C4-2B (cell line): ENCODE data around the gene FUOM.

Experiments
- H3K27ac ChIP-seq: fragments of 450-650 bp; 2 replicates; pipeline ENCODE4 v1.5.1; 2017
- CTCF ChIP-seq: fragments of 450-650 bp; conservative IDR thresholded peaks from 2 replicates; pipeline ENCODE4 v1.5.1; 2017; ENCODE audit warnings: mild to moderate bottlenecking
- ZFX ChIP-seq: fragments of 450-650 bp; IDR thresholded peaks from 2 replicates; pipeline ENCODE4 v1.6.1; 2017

Gene FUOM

GRCh38 chr10:133385214-133385613 is 27.4 kb upstream of the FUOM start:
- no peak overlapping the region for H3K27ac ChIP-seq

GRCh38 chr10:133384071-133384470 is 26.3 kb upstream of the FUOM start:
- no peak overlapping the region for H3K27ac ChIP-seq
- TF ChIP-seq CTCF (no peak), ZFX (no peak)

More at GRCh38 chr10:133385214-133385613, 27.4 kb upstream of the FUOM start:
- TF ChIP-seq ZFX (no peak), CTCF (no peak)

DNA sequence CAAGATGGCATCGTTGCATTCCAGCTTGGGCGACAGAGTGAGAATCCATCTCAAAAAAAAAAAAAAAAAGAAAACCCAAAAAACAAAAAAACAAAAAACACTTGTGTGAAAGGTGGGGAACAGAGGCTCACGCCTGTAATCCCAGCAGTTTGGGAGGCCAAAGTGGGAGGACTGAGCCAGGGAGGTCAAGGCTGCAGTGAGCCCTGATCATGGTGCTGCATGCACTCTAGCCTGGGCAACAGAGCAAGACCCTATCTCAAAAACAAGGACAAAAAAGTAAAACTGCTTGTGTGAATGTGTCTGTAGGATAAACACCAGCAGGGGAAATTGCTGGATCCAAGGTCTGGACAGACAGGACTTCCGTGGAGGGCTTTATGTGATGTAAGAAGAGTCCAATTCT is 25.7 kb upstream of the FUOM start:
- TF ChIP-seq CTCF, result no peak
- TF ChIP-seq ZFX, result no peak
- no peak overlapping the region for H3K27ac ChIP-seq

DNA sequence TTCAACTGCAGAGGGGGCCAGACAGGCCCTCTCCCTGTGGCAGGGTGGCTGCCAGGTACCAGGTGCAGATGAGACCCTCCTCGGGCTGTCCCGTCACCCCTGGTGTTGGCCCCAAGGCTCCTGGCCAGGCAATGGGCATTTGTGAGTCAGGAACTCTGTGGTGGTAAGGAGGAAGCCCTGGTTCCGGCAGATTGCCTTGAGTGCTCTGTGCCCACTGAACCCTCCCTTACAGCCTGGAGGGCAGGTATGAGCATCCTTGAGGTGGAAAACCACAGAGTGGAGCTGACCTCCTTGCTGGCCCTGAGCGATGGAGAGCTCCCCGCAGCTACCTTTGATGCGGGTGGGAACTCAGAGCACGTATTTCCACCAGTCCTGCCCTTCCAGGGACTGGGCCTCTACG is 23.2 kb upstream of the FUOM start:
- H3K27ac ChIP-seq, result no peak overlapping the region
- TF ChIP-seq ZFX (no peak), CTCF (no peak)

- peak overlapping the region; percentile 46; the same call in 1 of the 2 replicates for H3K27ac ChIP-seq
- TF ChIP-seq CTCF (no peak), ZFX (no peak)
Measured at GRCh38 chr10:133379801-133380666, 22.2 kb upstream of the FUOM start.

DNA sequence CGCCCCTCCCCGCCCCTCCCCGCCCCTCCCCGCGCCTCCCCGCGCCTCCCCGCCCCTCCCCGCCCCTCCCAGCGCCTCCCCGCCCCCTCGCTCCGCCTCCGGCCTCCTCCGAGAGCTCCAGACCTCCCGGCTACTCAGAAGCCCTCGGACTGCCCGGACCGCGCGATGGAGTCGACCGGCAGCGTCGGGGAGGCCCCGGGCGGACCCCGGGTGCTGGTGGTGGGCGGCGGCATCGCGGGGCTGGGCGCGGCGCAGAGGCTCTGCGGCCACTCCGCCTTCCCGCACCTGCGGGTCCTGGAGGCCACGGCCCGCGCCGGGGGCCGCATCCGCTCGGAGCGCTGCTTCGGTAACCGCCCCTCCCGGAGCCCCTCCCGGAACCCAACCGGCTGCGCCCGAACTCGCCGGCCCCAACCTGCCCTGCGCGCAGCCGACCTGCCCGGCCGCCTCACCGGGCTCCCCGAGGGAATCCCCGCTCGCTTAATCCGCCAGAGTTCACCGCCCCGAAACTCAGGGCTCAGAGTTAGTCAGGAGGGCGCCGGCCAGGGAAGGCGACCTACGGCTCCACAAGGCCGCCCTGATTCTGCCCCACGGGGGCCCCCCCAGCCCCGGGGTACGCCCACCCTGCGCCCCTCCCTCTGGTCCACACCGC is 21.5 kb upstream of the FUOM start, which contains the start of gene PAOX:
Gene PAOX, plus strand, starts transcription at position 111 of the 649 bp plus-strand sequence. Its CDS starts 55 bp downstream, at position 166.
- H3K27ac ChIP-seq, result peak within 1 kb of the TSS; percentile 73
- TF ChIP-seq CTCF (no peak), ZFX (no peak)
